Thyroid gland (tissue), 4 donors: Measurements from ENCODE around the gene PRKAR2B.

ENCODE experiments used
- CTCF ChIP-seq, 6 experiments: fragments of 200-600 bp in 3 of 6; fragments of 450-650 bp in 3 of 6; sonication (generic) in 3 of 6; IDR thresholded peaks; one replicate each; pipeline ENCODE4 v1.5.1; 2016 to 2019; ENCODE audit warnings: antibody characterized with exemption in 6 of 6, mild to moderate bottlenecking in 2 of 6, inconsistent platforms in 1 of 6, moderate library complexity in 1 of 6
- POLR2A ChIP-seq, 2 donors: fragments of 450-650 bp; IDR thresholded peaks; one replicate each; pipeline ENCODE4 v1.6.1; 2017; ENCODE audit warnings: antibody characterized with exemption in 2 of 2, mild to moderate bottlenecking in 2 of 2, moderate library complexity in 1 of 2

- TF ChIP-seq CTCF (IDR thresholded peaks at IDR 0.05) (no peak), POLR2A (IDR thresholded peaks at IDR 0.05) (no peak)
Observed at GRCh38 chr7:107128748-107129147, 84.2 kb downstream of the PRKAR2B start.
